GM18505 (cell line): Measurements from ENCODE around the gene PACS1.

Experiments used
- ATAC-seq: cut with Tn5 transposase; IDR thresholded peaks from one replicate; pipeline ENCODE4 v1.9.1; 2021; ENCODE audit not compliant: unreplicated experiment
- POLR2A ChIP-seq: IDR thresholded peaks from 4 replicates; pipeline ENCODE4 v1.6.1; 2011; ENCODE audit warnings: borderline replicate concordance; ENCODE audit not compliant: insufficient read depth, insufficient read length; ENCODE audit errors: extremely low read depth

Gene PACS1

DNA sequence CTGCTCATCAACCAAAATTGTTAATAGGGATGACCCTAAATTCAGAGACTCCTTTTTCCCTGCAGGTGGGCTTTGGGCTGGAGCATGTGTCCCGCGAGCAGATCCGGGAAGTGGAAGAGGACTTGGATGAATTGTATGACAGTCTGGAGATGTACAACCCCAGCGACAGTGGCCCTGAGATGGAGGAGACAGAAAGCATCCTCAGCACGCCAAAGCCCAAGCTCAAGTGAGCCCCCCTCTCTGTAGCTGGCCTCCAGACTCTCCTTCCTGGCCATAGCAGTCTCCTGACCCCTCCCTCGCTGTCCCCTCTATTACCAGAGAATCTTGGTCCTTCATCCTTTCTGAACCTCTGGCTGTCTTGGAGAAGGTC lies 150.5 kb downstream of the PACS1 start:
- no peak for ATAC-seq
- no peak for TF ChIP-seq POLR2A

DNA sequence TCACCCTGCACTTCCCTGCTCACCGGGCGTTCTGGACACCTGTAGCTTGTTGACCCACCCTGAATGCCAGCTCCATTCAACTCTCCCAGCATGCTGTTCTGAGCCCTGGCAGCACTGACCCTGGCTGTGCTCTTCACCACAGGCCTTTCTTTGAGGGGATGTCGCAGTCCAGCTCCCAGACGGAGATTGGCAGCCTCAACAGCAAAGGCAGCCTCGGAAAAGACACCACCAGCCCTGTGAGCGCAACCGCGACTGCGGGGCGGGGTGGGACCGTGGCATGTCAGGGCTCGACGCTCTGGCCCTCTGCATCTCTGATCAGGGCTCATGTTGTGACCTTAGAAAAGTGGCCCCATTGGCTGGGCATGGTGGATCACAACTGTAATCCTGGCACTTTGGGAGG lies 150.9 kb downstream of the PACS1 start:
- ATAC-seq = no peak

DNA sequence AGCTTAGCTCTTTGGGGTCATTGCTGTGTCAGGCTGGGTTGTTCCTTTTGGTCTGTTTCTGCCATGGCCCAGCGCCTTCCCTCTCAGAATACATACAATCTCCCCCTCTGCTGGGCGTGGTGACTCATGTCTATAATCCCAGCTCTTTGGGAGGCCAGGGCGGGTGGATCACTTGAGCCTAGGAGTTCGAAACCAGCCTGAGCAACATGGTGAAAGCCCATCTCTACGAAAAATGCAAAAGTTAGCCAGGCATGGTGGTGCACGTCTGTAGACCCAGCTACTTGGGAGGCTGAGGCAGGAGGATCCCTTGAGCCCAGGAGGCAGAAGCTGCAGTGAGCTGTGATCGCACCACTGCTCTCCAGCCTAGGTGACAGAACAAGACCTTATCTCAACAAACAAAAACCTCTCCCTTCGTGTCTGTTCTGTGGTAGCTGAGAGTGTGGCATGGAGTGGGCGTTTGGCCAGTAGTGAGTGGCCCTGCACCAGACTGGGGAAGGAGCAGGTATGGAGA lies 151.7 kb downstream of the PACS1 start:
- TF ChIP-seq POLR2A = no peak
- peak; percentile 12 for ATAC-seq

More for the DNA sequence above, 150.9 kb downstream of the PACS1 start:
- no peak for TF ChIP-seq POLR2A

DNA sequence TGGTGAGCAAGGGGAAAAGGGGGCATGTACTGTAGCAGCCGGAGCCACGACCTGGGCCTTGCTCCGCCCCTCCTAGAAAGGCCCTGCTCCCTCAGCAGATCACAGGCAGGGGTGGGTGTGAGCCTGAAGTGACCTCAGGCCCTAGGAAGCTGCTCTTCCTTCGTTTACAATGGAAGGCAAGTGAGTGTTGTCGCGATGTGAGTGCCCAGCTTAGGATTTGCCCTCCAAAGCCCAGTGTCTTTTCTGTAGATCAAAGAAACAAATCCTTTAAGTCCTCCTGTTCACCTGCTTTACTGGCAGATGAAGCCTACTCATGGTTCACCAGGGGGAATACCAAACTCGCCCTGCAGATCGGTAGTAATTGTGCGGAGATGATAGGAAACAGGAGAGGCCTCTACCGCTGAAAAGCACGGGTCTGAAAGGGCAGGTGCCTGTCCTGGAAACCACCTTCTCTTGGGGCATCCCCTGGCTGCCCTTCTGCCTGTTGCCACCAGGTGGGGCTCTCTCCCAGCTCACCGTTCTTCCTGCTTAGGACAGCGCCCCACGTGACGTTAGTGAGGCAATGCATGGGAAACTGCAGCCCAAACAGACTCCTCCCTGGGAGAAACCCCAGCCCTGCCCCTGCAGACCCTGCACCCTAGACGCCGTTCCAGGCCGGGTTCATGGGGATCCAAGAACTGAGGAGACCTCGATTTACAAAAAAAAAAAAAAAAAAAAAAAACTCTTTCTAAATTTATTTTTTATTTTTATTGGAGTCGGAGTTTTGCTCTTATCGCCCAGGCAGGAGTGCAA lies 152.5 kb downstream of the PACS1 start:
- TF ChIP-seq POLR2A = no peak
- ATAC-seq = peak; percentile 81

DNA sequence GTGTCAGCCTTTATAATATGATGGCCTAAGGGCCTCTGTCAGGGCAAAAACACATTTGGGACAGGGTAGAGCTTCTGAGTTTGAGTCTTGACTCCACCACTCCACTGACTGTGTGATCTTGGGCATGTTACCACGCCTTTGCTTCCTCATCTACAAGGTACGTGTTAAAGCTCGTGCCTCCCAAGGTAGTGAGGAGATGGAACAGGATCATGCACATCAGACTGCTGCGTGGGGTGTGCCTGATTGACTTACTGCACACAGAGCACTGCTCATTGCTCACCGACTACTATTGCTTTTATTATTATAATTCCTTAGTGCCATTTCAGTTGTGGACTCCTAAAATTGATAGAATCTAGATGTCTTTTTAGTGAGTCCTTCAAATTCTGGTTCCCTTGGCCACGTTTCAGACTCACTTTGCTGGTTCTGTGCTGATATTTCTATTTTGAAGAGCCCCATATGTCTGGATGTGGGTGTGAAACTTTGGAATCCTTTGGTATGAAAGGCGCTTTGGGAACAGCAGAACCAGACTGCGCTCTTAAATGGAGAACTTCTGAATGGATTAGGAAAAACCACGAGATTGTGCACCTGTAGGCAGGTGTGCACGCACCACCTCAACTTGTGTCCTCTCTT lies 154.3 kb downstream of the PACS1 start:
- no peak for TF ChIP-seq POLR2A
- no peak for ATAC-seq

DNA sequence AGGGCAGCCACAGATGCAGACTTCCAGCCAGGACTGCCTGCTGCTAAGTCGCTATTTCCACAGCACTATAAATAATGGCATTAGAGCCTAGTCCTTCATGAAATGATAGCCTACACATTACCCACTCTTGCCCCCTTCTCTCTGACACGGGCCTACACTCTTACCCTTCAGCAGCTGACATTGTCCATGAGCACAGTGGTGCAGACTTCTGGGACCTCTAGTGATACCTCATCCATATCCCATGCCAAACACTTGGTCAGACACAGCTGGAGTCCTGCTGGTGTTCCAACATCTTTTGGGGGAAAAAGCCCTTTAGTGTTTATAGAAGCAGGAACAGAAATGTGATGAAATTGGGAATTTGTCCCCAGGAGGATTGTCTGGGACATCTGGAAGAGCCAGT lies 155.0 kb downstream of the PACS1 start:
- ATAC-seq = no peak
- no peak for TF ChIP-seq POLR2A

DNA sequence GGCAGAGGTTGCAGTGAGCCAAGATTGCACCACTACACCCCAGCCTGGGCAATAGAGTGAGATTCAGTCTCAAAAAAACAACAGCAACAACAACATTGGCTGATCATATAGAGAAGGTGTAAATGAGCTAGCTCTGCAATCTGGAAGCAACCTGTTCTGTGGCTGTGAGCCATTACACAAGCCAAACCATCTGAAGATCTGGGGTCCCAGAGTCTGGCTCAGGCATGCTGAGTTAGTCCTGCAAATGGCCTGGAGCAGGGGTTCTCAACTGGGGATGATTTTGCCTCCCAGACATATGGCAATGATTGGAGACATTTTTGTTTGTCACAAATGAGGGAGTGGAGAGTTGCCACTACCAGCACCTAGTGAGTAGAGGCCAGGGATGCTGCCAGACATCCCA lies 156.0 kb downstream of the PACS1 start:
- ATAC-seq = no peak

DNA sequence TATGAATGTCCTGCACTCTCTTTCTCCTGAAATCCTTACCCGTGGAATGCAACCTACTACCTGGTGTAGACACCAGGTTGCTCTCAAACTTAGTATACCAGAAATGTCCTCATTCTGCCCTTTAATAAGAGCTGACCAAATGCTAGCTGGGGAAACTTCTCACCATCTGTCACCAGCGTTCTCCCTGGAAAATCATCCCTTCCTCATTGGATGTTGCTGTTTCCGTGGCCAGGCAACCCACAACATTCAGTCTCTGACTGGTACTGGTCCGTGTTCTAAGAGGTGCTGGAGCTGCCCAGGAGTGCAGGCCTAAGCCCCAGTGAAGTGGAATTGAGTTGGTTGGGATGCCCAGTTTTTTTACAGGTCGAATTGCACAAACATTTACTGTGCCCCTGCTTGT lies 157.6 kb downstream of the PACS1 start:
- TF ChIP-seq POLR2A = no peak
- no peak for ATAC-seq

More for the DNA sequence above, 156.0 kb downstream of the PACS1 start:
- no peak for TF ChIP-seq POLR2A

DNA sequence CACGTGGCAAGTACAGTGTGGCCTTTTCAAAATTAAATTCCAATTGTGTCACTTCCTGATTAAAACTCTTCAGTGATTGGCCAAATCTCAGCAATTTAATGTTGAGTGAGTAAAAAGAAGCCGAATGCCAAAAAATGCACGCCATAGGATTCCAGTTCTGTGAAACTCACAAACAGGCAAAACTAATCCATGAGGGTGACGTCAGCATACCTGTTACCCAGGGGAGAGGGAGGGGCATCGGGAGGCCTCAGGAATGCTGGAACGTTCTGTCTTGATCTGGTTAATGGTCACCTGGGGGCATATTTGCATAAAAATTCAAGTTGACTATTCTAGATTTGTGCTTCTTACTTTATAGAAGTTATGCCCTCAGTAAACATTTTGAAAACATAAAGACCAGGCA lies 158.4 kb downstream of the PACS1 start:
- no peak for TF ChIP-seq POLR2A
- ATAC-seq = no peak

DNA sequence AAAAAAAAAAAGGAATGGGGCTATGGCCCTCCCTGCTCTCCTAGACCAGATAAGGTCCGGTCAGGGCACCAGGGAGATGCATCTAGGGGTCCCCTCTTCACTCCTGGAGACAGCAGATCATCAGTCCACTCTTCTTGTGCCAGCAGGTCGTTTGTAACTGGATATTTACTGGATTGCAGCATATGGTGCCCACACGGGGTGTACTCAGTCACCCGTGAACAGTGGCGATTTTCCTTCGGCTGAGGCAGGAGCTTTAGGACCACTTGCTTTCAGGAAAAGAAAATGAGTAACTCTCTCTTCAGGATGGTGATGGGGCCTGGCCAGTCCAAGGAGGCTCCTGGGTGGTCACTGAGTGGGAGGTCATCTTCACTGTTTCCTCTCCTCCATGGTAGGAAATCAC lies 160.1 kb downstream of the PACS1 start:
- ATAC-seq = no peak
- no peak for TF ChIP-seq POLR2A

DNA sequence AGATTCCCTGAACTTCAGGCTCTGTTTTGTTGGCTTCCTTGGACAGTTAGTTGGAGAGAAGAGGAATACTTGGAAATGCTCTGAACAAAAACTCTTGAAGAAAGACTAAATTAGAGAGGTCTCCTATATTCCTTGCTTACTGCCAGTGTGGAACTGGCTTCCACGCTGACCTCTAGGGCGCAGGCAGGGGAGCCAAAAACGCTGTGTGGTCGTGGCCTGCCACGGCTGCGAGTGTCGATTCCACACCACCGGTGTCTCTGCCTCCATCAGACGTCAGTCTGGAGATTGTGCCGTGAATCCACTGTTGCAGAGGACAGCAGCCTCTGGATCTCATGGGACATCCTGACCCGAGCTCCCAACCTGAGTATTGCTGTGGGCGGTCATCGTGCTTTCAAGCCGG lies 160.9 kb downstream of the PACS1 start:
- no peak for ATAC-seq
- TF ChIP-seq POLR2A = no peak

DNA sequence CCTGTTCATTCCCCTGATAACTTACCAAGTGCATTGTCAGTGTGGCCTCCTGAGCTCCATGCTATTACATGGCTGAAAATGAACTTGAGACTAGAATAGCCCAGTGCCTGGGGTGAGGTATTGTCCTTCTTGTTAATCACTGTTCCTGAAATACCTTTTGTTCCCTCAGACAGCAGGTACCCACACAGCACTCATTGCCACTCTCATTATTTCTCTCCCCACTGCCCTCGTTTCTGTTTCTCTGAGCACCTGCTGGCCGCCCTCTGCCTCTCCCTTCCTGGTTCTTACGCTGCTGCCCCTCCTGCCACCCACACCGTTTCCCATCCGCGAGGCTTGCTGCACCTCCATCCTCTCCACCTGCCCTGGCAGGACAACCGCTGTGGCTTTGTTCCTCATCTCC lies 161.5 kb downstream of the PACS1 start:
- no peak for ATAC-seq
- TF ChIP-seq POLR2A = no peak

DNA sequence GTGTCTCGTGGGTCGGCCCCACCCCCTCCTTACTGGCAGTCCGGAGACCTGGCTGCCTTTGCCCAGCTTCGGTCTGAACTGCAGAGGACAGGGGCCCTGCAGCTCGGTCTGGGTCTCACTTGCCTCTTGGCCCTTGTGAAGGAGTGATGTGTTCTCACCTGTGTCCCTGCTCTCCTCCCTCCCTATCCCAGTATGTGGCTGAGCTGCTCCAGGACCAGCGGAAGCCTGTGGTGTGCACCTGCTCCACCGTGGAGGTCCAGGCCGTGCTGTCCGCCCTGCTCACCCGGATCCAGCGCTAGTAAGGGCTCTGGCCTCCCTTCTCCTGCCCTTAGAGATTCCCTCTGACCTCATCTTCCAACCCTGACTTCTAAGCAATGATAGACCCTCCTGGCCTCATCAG lies 162.7 kb downstream of the PACS1 start:
- ATAC-seq = no peak
- TF ChIP-seq POLR2A = no peak

DNA sequence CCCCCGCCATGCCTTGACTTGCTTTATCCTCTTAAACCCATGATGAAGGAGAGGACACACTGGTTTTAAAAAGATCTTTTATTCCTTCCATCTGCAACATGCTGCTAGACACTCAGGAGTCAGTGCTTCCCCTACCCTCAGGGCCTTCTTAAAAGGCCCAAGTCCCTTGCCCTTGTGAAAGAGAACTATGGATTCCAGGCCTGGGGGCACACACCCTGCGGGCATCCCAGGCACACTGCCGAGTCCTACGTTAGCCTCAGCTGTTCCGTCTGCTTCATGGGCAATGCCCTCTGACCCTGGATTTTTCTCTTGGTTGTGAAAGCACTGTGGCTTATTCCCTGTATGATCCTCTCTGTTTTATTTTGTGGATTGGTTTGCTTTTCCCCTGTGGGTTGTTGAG lies 163.2 kb downstream of the PACS1 start:
- TF ChIP-seq POLR2A = no peak
- no peak for ATAC-seq
